ENCODE results near the gene WDHD1. TPM values are rescaled to one million over a fixed set of nuclear protein-coding genes. Genes with fewer than 3 reads are reported as not detected.

WDHD1 gene
- total and polyA plus RNA-seq, 2 of the 4 experiments (the other 2 are of a cell fraction) = 4.4 to 13.1 TPM

GRCh38 chr14:54942913-54943312 is 84.0 kb downstream of the WDHD1 start:
- intact Hi-C loops (cut with micrococcal nuclease) (no loop called here), dilution Hi-C loops (cut with HindIII; ENCODE audit: low sequenced_read_pairs, unreplicated experiment) (no loop called here), in situ Hi-C loops (cut with MboI; ENCODE audit: low sequenced_read_pairs) (no loop called here)
- H4K5ac ChIP-seq (ENCODE audit: low read depth, low read length) = no peak overlapping the region
- no peak overlapping the region for H3K4ac ChIP-seq (ENCODE audit: low read depth, low read length)
- H2AFZ ChIP-seq (replicated peaks; ENCODE audit: low read length, poor library complexity) = no peak overlapping the region
- no peaks in the 10 kb centered on the region for H3K9me3 ChIP-seq (ENCODE audit: control insufficient read depth, insufficient read depth, low read length)
- H2BK20ac ChIP-seq (ENCODE audit: low read depth, low read length) = no peak overlapping the region
- no peak overlapping the region for H2AK9ac ChIP-seq (replicated peaks; ENCODE audit: low read depth, low read length, poor library complexity)
- TF ChIP-seq RAD21 (IDR thresholded peaks at IDR 0.05; ENCODE audit: low read length) (no peak), RFX5 (IDR thresholded peaks at IDR 0.05; ENCODE audit: low read depth, low read length) (no peak), POLR2A (IDR thresholded peaks at IDR 0.05; ENCODE audit: low read depth, low read length) (no peak), FOS (IDR thresholded peaks at IDR 0.05; ENCODE audit: low read depth, low read length) (no peak), ELK1 (IDR thresholded peaks at IDR 0.05; ENCODE audit: borderline replicate concordance, low read depth, low read length) (no peak), CHD1 (IDR thresholded peaks at IDR 0.05; ENCODE audit: low read depth, low read length) (no peak), NFE2L2 (IDR thresholded peaks at IDR 0.05; ENCODE audit: low read depth, low read length) (no peak), BHLHE40 (IDR thresholded peaks at IDR 0.05; ENCODE audit: low read depth, low read length) (no peak), SMC3 (IDR thresholded peaks at IDR 0.05; ENCODE audit: low read depth, low read length) (no peak), MAZ (IDR thresholded peaks at IDR 0.05; ENCODE audit: borderline replicate concordance, low read depth, low read length) (no peak), CEBPB (IDR thresholded peaks at IDR 0.05; ENCODE audit: low read depth, low read length) (no peak), MAFK (IDR thresholded peaks at IDR 0.05; ENCODE audit: low read depth, low read length) (no peak), RCOR1 (IDR thresholded peaks at IDR 0.05; ENCODE audit: insufficient replicate concordance, low read length) (no peak), MXI1 (IDR thresholded peaks at IDR 0.05; ENCODE audit: borderline replicate concordance, low read depth, low read length) (no peak)
- TF ChIP-seq, protein P1, sequence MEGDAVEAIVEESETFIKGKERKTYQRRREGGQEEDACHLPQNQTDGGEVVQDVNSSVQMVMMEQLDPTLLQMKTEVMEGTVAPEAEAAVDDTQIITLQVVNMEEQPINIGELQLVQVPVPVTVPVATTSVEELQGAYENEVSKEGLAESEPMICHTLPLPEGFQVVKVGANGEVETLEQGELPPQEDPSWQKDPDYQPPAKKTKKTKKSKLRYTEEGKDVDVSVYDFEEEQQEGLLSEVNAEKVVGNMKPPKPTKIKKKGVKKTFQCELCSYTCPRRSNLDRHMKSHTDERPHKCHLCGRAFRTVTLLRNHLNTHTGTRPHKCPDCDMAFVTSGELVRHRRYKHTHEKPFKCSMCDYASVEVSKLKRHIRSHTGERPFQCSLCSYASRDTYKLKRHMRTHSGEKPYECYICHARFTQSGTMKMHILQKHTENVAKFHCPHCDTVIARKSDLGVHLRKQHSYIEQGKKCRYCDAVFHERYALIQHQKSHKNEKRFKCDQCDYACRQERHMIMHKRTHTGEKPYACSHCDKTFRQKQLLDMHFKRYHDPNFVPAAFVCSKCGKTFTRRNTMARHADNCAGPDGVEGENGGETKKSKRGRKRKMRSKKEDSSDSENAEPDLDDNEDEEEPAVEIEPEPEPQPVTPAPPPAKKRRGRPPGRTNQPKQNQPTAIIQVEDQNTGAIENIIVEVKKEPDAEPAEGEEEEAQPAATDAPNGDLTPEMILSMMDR (conservative IDR thresholded peaks at IDR 0.05; ENCODE audit: low read depth, low read length) = no peak
- TF ChIP-seq, protein P2, sequence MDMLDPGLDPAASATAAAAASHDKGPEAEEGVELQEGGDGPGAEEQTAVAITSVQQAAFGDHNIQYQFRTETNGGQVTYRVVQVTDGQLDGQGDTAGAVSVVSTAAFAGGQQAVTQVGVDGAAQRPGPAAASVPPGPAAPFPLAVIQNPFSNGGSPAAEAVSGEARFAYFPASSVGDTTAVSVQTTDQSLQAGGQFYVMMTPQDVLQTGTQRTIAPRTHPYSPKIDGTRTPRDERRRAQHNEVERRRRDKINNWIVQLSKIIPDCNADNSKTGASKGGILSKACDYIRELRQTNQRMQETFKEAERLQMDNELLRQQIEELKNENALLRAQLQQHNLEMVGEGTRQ (IDR thresholded peaks at IDR 0.05; ENCODE audit: low read depth, low read length) = no peak
- CTCF ChIA-PET = no interaction called here
- H2AK5ac ChIP-seq (ENCODE audit: low read depth, low read length) = no peak overlapping the region
- no peak overlapping the region for H3K4me3 ChIP-seq (ENCODE audit: insufficient read depth, low read depth, low read length)
- H3K9ac ChIP-seq (ENCODE audit: low read depth, low read length) = no peak overlapping the region
- ATAC-seq (ENCODE audit: low read depth) (no peak), DNase-seq (no peak)
- H4K8ac ChIP-seq (ENCODE audit: low read depth in 2 of 2, low read length in 2 of 2) = no peak overlapping the region
- no peak overlapping the region for H3K18ac ChIP-seq (ENCODE audit: low read depth, low read length)
- H4K91ac ChIP-seq (ENCODE audit: insufficient read depth, low read depth, low read length) = no peak overlapping the region
- no TSS peak for BruUV-seq (replicated peaks)
- no peak overlapping the region for H2BK15ac ChIP-seq (ENCODE audit: low read depth, low read length)
- no peaks in the 10 kb centered on the region; a peak in 1 of 4 replicates for H3K79me1 ChIP-seq (ENCODE audit: low read depth in 1 of 2, low read length in 2 of 2)
- no peak overlapping the region for H3K4me2 ChIP-seq (ENCODE audit: low read depth, low read length)
- H4K20me1 ChIP-seq (ENCODE audit: insufficient read depth, low read length) = no peaks in the 10 kb centered on the region
- H3K14ac ChIP-seq (replicated peaks; ENCODE audit: low read depth, low read length) = no peak overlapping the region
- no peak overlapping the region for H3K27ac ChIP-seq (ENCODE audit: insufficient read depth, low read length)
- H3K36me3 ChIP-seq (ENCODE audit: control insufficient read depth, insufficient read depth, low read length) = 0 out of 2 replicates have a peak, but pooled peaks cover under 1% of the 10 kb centered on the region
- no peak overlapping the region for H3K56ac ChIP-seq (ENCODE audit: extremely low read depth, insufficient read depth, low read length)
- no peak overlapping the region for H3K23ac ChIP-seq (ENCODE audit: low read depth, low read length)
- POLR2A ChIA-PET (ENCODE audit: unreplicated experiment) = no interaction called here
- H3K4me1 ChIP-seq (ENCODE audit: control insufficient read depth, insufficient read depth, low read length) = no peaks in the 10 kb centered on the region
- H2BK120ac ChIP-seq (ENCODE audit: low read depth, low read length) = no peak overlapping the region
- no peak overlapping the region for H2BK5ac ChIP-seq (ENCODE audit: low read depth, low read length, poor library complexity, severe bottlenecking)
- H3K9me1 ChIP-seq (ENCODE audit: insufficient read depth, low read length) = 0 out of 2 replicates have a peak, but pooled peaks cover 2% of the 10 kb centered on the region
- WGBS, 2 experiments (ENCODE audit: extremely low coverage in 2 of 2, insufficient read length in 1 of 2) = no CpG with 5 or more reads among the region's 4 CpGs
- no peaks in the 10 kb centered on the region for H3K27me3 ChIP-seq (ENCODE audit: control insufficient read depth, insufficient read depth, low read length)

Data from IMR-90 (cell line).